LNCaP clone FGC (cell line): ENCODE data around the gene CFAP99.

Experiments
- DNase-seq: peaks from one replicate; pipeline ENCODE4 v3.0.0-alpha.2; 2011; ENCODE audit warnings: low read depth
- H3K4me3 ChIP-seq: 2 replicates; pipeline ENCODE4 v1.5.1; 2011; ENCODE audit warnings: mild to moderate bottlenecking, low read depth, low read length, control low read depth
- CTCF ChIP-seq: IDR thresholded peaks from 2 replicates; pipeline ENCODE4 v1.5.1; 2012; ENCODE audit warnings: mild to moderate bottlenecking; ENCODE audit not compliant: control insufficient read depth, insufficient read depth; ENCODE audit errors: extremely low read depth

Gene CFAP99

GRCh38 chr4:2507855-2508254 is 89.1 kb downstream of the CFAP99 start:
- no peak overlapping the region for H3K4me3 ChIP-seq
- TF ChIP-seq CTCF: no peak
- no peak for DNase-seq

- no peak for TF ChIP-seq CTCF
- DNase-seq: no peak
- H3K4me3 ChIP-seq: no peak overlapping the region
Observed at GRCh38 chr4:2510351-2511259, 91.8 kb downstream of the CFAP99 start.

GRCh38 chr4:2511645-2512131 is 92.9 kb downstream of the CFAP99 start:
- DNase-seq: no peak
- TF ChIP-seq CTCF: no peak
- no peak overlapping the region for H3K4me3 ChIP-seq
